Head of caudate nucleus (tissue), 42 donors: Measurements from ENCODE around the gene GNG7.
"Not testable (repeated sequence)": the region's sequence is repeated elsewhere in the genome, so short reads cannot be mapped to it uniquely, and the experiment has no call there.

Experiments used
- DNase-seq, 42 donors: peaks; one replicate each; pipeline versions ENCODE4 v3.0.0 to v3.0.0-alpha.2; 2020 to 2021; ENCODE audit warnings: mixed read lengths in 7 of 42
- intact Hi-C: fragments of 100-400 bp; cut with DNase I; formaldehyde crosslinking; loops from one replicate; pipeline ENCODE4 v1.15.0; 2022

The GNG7 gene

GRCh38 chr19:2656533-2656932 is 46.0 kb downstream of the GNG7 start:
- DNase-seq, result no peak
- intact Hi-C loops, result no loop called here

GRCh38 chr19:2653710-2654707 is 48.5 kb downstream of the GNG7 start:
- intact Hi-C loops, result loop anchor here (5.0 kb wide), 1 partner anchor 88 kb away; the partner anchor contains the start of gene SLC39A3
- DNase-seq, result peak; percentile 46 to 92 (median 77)

GRCh38 chr19:2653218-2653617 is 49.3 kb downstream of the GNG7 start:
- DNase-seq, result no peak
- intact Hi-C loops, result loop anchor here (5.0 kb wide), 1 partner anchor 89 kb away; the partner anchor contains the start of gene SLC39A3

- no peak for DNase-seq
- intact Hi-C loops, result loop anchor here (5.0 kb wide), 1 partner anchor 90 kb away; the partner anchor contains the start of gene SLC39A3
Measured at GRCh38 chr19:2652504-2653099, 49.9 kb downstream of the GNG7 start.

GRCh38 chr19:2651002-2651733 is 51.3 kb downstream of the GNG7 start:
- not testable (repeated sequence) for DNase-seq
- intact Hi-C loops, result loop anchor here (5.0 kb wide), 1 partner anchor 91 kb away; the partner anchor contains the start of gene SLC39A3

GRCh38 chr19:2650515-2650914 is 52.0 kb downstream of the GNG7 start:
- DNase-seq, result peak in 13 of 42 donors; percentile 33 to 79 (median 51)
- intact Hi-C loops, result loop anchor here (5.0 kb wide), 1 partner anchor 92 kb away; the partner anchor contains the start of gene SLC39A3

GRCh38 chr19:2648528-2648937 is 54.0 kb downstream of the GNG7 start:
- intact Hi-C loops, result loop anchor here (5.0 to 10.0 kb wide), 2 partner anchors 56 to 224 kb away; partner anchors contain the start of gene GNG7
- DNase-seq, result peak; percentile 77 to 95 (median 88)

GRCh38 chr19:2648099-2648498 is 54.4 kb downstream of the GNG7 start:
- intact Hi-C loops, result loop anchor here (5.0 to 10.0 kb wide), 2 partner anchors 57 to 224 kb away; partner anchors contain the start of gene GNG7

GRCh38 chr19:2646866-2647535 is 55.5 kb downstream of the GNG7 start:
- no peak for DNase-seq
- intact Hi-C loops, result loop anchor here (5.0 to 10.0 kb wide), 2 partner anchors 58 to 225 kb away; partner anchors contain the start of gene GNG7

More at GRCh38 chr19:2648099-2648498, 54.4 kb downstream of the GNG7 start:
- no peak for DNase-seq

GRCh38 chr19:2645826-2646225 is 56.7 kb downstream of the GNG7 start:
- DNase-seq, result no peak
- intact Hi-C loops, result loop anchor here (5.0 to 10.0 kb wide), 2 partner anchors 59 to 226 kb away; partner anchors contain the start of gene GNG7

- intact Hi-C loops, result loop anchor here (10.0 kb wide), 1 partner anchor 62 kb away; the partner anchor contains the start of gene GNG7
- not testable (repeated sequence) for DNase-seq
Measured at GRCh38 chr19:2643123-2643737, 59.3 kb downstream of the GNG7 start.

- intact Hi-C loops, result loop anchor here (10.0 kb wide), 1 partner anchor 63 kb away; the partner anchor contains the start of gene GNG7
- DNase-seq, result no peak
Measured at GRCh38 chr19:2641332-2641698, 61.2 kb downstream of the GNG7 start.

GRCh38 chr19:2640563-2641331 is 61.7 kb downstream of the GNG7 start:
- no peak for DNase-seq
- intact Hi-C loops, result loop anchor here (10.0 kb wide), 1 partner anchor 64 kb away; the partner anchor contains the start of gene GNG7

GRCh38 chr19:2639999-2640398 is 62.5 kb downstream of the GNG7 start:
- intact Hi-C loops, result loop anchor here (10.0 kb wide), 1 partner anchor 65 kb away; the partner anchor contains the start of gene GNG7
- no peak for DNase-seq

GRCh38 chr19:2638417-2638940 is 64.0 kb downstream of the GNG7 start:
- DNase-seq, result peak in 3 of 42 donors; percentile 39 to 49 (median 46)
- intact Hi-C loops, result no loop called here

- intact Hi-C loops, result no loop called here
- DNase-seq, result peak; percentile 49 to 90 (median 78)
Measured at GRCh38 chr19:2636897-2637683, 65.4 kb downstream of the GNG7 start.
